Measurements from ENCODE around the gene C14orf119.

Gene C14orf119

DNA sequence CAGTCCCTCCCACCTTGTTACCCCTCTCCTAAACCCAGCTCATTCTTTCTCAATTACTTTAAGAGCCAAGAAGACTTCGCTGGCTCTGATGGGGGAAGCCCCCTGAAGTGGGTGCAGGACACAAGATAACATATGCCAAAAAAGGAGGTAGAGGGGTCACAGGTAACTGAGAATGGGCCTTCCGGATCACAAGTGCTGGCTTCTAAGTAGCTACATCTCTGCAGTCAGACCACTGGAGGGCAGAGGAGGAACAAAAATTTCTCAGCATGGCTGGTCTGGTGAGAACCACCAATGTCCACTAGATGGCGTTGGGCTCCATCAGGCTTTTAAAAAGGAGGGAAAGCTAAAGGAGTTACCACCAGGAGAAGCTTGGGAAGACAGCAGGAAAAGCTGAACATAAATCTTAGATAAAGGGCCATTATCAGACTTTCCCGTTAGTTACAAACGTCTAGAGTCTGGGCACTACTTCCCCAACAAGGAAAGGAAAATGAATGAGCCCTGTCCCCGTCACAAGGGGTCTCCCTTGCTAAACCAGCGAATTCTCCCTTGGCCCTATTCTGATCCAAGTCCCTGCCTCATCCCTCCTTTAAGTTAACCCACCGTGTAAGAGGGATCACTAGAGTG, 26.4 kb upstream of the C14orf119 start:
- no peak overlapping the region for H3K4me3 ChIP-seq (ENCODE audit: low read length)
- TF ChIP-seq ZNF274 (IDR thresholded peaks at IDR 0.05; ENCODE audit: low read depth, low read length), result no peak

DNA sequence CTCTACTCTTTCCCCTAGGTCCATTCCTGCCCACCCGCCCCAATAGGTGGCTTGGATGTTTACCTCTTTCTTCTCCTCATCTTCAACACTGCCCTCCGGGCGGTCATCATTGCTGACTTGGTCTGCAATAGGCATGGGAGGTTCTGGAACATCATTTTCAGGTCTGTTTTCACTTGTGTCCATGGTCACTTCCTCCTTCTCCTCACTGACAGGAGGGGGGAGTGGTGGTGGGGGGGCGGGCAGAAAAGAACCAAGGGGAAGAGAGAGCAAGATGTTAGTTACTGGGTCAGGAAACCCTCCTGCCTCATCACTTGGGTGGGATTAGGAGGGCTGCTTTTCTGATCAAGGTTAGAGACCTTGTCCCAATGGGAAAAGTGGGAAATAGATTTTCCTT, 25.9 kb upstream of the C14orf119 start:
- TF ChIP-seq ZNF274 (IDR thresholded peaks at IDR 0.05; ENCODE audit: low read depth, low read length), result no peak
- H3K4me3 ChIP-seq (ENCODE audit: low read length), result no peak overlapping the region

DNA sequence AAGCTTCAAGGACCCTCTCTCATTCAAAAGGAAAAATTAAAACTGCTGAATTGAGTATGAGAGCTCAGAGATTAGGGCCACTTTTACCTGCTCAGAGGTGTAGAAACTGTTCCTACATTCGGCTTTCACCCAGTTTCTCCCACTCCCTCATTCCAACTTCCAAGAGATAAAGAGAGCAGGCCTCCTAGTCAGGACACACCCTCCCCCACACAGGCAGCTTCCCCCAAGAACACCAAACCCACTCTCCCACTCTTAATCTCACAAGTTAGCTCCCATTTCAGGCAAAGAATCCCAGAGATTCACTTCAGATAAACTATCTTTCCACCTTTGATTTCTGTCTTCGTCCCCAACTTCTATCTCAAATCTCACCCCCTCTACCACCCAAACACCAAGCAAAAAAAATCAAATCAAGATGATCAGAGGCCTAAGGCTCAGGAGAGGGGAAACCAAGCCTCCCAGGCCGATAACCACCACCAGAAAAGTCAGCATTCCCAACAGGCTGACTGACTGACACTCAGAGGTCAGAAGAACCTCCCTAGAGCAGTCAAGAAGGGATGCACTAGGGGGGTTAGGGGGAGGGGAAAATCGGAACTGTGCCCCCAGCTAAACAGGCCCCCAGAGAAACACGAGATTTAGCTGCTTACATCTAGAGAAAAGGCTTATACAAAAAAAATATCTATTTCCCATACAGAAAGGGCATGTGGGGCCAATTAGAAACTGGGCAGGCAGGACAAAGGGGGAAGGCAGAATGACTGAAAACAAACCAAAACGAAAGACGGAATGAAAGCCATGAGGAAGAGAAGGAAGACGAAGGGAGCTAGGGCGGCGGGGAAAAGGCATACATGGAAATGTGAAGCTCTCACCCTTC, 24.8 kb upstream of the C14orf119 start:
- peak overlapping the region; percentile 87 for H3K4me3 ChIP-seq (ENCODE audit: low read length)
- no peak for TF ChIP-seq ZNF274 (IDR thresholded peaks at IDR 0.05; ENCODE audit: low read depth, low read length)

DNA sequence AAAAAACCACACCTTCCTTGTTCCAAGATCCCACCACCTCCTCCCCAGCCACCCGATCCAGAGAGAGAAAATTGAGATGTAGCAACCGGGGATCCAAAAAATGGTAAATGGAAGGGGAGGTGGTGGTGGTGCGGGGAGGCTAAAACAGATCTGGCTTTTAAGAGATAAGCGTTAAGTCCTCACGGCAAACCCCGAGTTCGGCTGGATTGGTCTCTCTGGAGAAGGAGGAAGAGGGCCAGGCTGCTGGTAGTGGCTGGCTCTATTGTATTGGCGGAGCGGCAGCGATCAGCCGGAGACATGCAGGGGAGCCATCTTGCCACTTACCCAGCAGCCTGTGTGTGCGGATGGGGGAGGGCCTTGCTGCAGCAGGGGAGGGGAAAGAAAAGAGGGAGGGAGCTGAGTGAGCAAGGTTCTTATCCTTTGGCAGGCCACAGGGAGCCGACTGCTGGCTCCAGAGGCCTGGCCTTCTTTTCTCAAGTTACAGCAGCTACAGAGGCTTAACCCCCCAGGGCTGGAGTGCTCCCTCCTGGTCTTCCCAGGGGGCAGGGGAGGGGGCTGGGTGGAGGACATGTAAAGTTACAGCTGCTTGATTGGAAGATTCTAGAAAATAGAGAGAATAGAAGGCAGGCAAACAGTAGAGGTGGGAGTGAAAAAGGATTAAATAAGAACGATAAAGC, 23.9 kb upstream of the C14orf119 start:
- TF ChIP-seq ZNF274 (IDR thresholded peaks at IDR 0.05; ENCODE audit: low read depth, low read length), result no peak
- H3K4me3 ChIP-seq (ENCODE audit: low read length), result peak overlapping the region; percentile 87

DNA sequence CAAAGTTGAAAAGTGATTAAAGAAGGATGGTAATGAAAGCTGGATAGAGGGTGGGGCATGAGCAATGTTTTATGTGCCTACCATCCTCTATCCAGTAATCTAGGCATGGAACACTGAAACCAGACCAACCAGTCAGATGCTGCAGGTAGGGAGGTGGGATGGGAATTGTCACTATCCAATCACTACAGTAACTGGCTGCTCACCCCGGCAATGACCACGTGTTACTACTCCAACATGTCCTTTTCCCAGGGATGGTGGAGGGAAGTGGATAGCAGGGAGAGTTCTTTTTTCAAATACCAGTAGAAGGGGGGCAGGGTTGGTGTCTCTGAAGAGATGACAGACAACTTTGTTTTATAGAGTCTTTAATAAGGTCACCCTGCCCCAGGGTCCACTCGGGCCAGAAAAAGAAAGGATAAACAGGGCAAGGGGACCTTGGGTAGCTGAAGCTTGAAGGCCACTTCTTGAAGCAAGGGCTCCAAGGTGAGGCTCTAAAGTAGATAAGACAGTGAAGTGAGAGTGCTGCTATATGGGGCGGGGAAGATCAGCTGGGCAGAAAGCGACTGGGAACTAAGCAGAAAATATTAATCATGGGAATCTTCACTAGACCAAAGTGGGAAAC, 23.3 kb upstream of the C14orf119 start:
- no peak for TF ChIP-seq ZNF274 (IDR thresholded peaks at IDR 0.05; ENCODE audit: low read depth, low read length)
- no peak overlapping the region; the same call in 1 of the 2 replicates for H3K4me3 ChIP-seq (ENCODE audit: low read length)

DNA sequence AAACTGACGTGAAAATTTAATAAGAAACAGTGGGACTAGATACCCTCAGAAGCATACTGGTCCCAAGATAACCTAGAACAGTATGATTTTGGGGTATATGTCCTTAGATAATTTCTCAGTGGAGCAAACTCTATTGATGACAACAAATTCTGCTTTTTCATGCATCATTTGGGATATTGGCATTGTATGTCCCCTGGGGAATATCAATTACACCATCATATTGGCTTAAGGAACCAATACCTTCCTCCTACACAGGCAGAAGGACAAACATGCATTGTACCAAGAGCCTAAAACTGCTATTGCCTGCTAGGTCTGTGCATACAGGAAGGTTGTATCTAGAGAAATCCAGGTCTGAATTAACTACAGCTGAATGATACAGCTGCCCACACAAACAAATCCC, 20.4 kb upstream of the C14orf119 start:
- no peak overlapping the region for H3K4me3 ChIP-seq (ENCODE audit: low read length)
- no peak for TF ChIP-seq ZNF274 (IDR thresholded peaks at IDR 0.05; ENCODE audit: low read depth, low read length)

DNA sequence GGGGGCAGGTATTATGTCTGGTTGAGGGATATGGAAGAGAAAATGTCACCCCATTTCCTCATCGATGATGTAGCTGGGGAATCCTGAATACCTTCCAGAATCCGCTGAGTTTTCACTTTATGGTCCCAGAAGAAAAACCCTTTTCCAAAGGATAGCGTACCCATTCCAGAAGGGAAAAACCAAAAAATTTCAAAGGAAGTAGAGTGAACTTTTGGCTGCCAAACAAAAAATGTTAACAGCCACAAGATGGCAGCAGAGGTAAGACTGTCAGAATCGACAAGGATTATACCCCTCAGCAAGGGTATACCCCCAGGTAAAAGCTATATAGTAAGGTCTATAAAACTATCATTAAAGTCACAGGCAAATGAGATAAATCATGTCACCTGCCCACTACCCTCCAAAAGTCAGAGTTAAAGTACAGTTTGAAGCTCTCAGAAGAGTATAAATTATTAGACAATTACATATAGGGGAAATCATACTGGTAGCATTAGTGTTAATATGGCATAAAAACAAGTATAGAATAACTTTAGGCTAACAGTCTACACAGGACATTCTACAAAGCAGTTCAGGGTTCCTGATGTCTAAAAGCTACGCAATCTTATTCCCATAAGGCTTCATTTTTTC, 18.4 kb upstream of the C14orf119 start:
- H3K4me3 ChIP-seq (ENCODE audit: low read length), result no peak overlapping the region
- TF ChIP-seq ZNF274 (IDR thresholded peaks at IDR 0.05; ENCODE audit: low read depth, low read length), result no peak

DNA sequence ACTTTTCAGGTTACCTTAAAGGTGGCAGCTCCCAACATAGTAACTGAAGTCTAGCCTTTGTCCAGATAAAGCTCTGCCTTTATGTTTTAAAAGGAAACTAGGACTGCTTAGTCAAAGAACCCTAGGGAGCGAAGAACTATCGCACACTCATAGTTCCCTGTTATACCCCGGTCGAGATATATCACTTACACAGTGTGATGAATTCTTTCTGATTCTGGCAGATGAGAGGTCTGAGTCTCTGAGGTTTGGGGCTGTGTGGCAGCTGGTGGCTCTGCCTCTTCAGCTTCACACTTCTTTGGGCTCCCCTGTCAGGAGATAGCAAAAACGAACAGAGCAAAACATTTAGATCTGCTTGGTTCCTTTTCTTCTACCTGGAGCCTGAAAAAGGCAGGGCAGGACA, 17.3 kb upstream of the C14orf119 start:
- no peak for TF ChIP-seq ZNF274 (IDR thresholded peaks at IDR 0.05; ENCODE audit: low read depth, low read length)
- H3K4me3 ChIP-seq (ENCODE audit: low read length), result no peak overlapping the region

DNA sequence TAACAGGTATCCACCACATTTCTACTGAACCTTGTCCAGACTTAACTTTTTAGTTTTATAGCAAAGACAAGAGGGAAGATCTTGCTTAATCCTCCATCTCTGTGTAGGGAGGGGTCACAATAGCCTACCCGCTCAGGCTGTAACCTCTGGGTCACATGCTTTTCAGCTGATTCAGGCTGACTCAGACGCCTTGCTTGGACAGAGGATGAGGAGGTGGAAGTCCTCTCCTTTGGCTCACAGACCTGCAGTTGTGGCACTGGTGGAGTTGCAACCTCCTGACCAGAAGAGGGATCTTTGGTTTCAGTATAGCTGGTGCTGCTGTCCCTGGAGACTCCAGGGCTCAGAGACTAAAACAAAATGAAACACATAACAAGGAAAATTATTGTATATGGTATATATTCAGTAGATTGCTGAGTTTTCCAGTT, 16.6 kb upstream of the C14orf119 start:
- TF ChIP-seq ZNF274 (IDR thresholded peaks at IDR 0.05; ENCODE audit: low read depth, low read length), result no peak

DNA sequence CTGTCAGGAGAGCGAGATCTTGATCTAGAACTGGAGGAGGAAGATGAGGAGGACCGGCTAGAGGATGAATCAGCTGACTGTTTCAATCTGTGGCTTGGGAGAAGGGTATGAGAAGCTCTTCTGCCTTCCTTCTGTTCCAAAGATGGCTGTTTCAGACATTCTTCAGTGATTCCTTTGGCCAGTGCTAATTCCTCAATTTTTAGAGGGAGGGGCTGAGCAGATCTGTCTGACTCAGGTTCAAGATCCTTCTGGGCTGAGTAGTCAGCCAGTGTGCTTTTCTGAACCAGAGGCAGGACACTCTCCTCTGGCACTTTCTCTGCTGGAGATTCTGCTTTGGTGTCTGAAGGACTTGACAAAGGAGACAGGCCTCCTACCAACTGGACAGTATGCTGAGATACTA, 15.6 kb upstream of the C14orf119 start:
- TF ChIP-seq ZNF274 (IDR thresholded peaks at IDR 0.05; ENCODE audit: low read depth, low read length), result no peak
- no peak overlapping the region for H3K4me3 ChIP-seq (ENCODE audit: low read length)

More for the DNA sequence above, 16.6 kb upstream of the C14orf119 start:
- no peak overlapping the region for H3K4me3 ChIP-seq (ENCODE audit: low read length)

DNA sequence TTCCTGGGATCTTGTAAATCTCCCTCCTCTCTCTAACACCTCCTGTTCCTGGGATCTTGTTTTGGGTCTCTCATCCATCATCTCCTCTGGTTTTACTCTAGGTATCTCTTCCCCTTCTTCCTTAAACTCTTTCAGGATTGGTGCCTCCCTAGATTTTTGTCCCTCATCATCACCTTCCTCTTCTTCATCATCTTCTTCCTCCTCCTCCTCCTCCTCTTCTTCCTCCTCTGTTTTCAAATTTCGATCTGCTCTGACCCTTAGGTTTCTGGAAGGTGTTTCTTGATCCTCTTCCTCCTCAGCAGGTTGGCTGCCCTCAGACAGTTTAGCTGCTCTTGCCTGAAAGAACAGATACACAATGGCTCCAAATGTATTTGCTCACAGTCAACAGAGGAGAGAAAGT, 14.8 kb upstream of the C14orf119 start:
- H3K4me3 ChIP-seq (ENCODE audit: low read length), result no peak overlapping the region
- no peak for TF ChIP-seq ZNF274 (IDR thresholded peaks at IDR 0.05; ENCODE audit: low read depth, low read length)

DNA sequence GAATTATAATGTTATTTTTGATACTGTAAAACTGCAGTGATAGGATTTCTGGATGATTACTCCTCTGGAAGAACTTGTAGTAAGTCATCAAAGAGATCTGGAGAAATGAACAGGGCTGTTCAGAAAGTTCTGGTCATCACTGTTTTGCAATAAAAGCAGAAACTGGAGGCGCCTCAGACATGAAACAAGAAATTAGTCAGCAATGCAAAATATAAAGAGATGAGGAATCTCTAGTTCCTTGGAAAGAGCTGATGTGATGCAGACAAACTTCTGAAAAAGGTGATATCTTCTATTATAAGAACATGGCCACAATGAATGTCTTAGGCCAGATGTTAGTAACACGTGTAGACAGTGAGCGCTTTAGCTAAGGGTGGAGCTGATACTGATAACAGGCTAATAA, 9.8 kb upstream of the C14orf119 start:
- no peak for TF ChIP-seq ZNF274 (IDR thresholded peaks at IDR 0.05; ENCODE audit: low read depth, low read length)
- no peak overlapping the region for H3K4me3 ChIP-seq (ENCODE audit: low read length)

DNA sequence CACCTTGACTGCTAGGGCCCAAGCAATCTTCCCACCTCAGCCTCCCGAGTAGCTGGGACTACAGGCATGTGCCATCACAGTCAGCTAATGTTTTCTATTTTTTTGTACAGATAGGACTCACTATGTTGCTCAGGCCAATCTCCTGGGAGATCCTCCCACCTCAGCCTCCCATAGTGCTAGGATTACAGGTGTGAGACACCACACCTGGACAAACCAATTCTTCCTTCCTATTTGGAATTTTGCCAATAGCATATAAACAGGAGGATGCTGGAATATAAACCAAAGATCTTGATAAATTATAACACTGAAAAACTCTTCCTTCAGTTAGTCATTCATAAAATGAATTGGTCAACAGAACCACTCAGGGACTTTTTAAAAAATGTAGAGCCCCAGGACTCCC, 8.7 kb upstream of the C14orf119 start:
- H3K4me3 ChIP-seq (ENCODE audit: low read length), result no peak overlapping the region
- no peak for TF ChIP-seq ZNF274 (IDR thresholded peaks at IDR 0.05; ENCODE audit: low read depth, low read length)

Data from GM08714 (cell line).